Measurements from ENCODE around the gene DOK6. TPM values are rescaled to one million over a fixed set of nuclear protein-coding genes. Genes with fewer than 3 reads are reported as not detected.

The DOK6 gene
- total and polyA plus RNA-seq, 2 of the 13 experiments (the other 11 are each of a cell fraction or from before 2014, with no cell fraction given) = 17.0 to 17.2 TPM

- TF ChIP-seq ZNF552 (CRISPR knock-in tag; IDR thresholded peaks at IDR 0.05; ENCODE audit: borderline replicate concordance) (no peak), HIC2 (CRISPR knock-in tag; IDR thresholded peaks at IDR 0.05; ENCODE audit: low read depth) (0 out of 2 replicates have a peak, but pooled peaks have one; percentile 30), SNAPC4 (CRISPR knock-in tag; IDR thresholded peaks at IDR 0.05) (no peak), TBP (CRISPR knock-in tag; IDR thresholded peaks at IDR 0.05) (no peak), ZNF670 (CRISPR knock-in tag; IDR thresholded peaks at IDR 0.05; ENCODE audit: borderline replicate concordance) (no peak), ZNF7 (CRISPR knock-in tag; IDR thresholded peaks at IDR 0.05) (no peak), HNRNPUL1 (IDR thresholded peaks at IDR 0.05; ENCODE audit: low read depth, low read length) (no peak), ZNF33B (CRISPR knock-in tag; IDR thresholded peaks at IDR 0.05) (no peak), NFIC (IDR thresholded peaks at IDR 0.05; ENCODE audit: low read length) (peak; percentile 96), ZNF792 (CRISPR knock-in tag; IDR thresholded peaks at IDR 0.05) (peak; percentile 72), MATR3 (CRISPR knock-in tag; IDR thresholded peaks at IDR 0.05) (no peak), ZNF205 (CRISPR knock-in tag; IDR thresholded peaks at IDR 0.05) (0 out of 2 replicates have a peak, but pooled peaks have one; percentile 19), ZNF557 (CRISPR knock-in tag; IDR thresholded peaks at IDR 0.05) (no peak), ZEB1 (IDR thresholded peaks at IDR 0.05; ENCODE audit: insufficient replicate concordance, low read depth) (no peak), ZNF704 (CRISPR knock-in tag; IDR thresholded peaks at IDR 0.05; ENCODE audit: borderline replicate concordance) (no peak)
- TF ChIP-seq, protein P1, sequence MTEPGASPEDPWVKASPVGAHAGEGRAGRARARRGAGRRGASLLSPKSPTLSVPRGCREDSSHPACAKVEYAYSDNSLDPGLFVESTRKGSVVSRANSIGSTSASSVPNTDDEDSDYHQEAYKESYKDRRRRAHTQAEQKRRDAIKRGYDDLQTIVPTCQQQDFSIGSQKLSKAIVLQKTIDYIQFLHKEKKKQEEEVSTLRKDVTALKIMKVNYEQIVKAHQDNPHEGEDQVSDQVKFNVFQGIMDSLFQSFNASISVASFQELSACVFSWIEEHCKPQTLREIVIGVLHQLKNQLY (CRISPR knock-in tag; IDR thresholded peaks at IDR 0.05) = no peak; the same call in 1 of the 2 replicates
- TF ChIP-seq, protein P2, sequence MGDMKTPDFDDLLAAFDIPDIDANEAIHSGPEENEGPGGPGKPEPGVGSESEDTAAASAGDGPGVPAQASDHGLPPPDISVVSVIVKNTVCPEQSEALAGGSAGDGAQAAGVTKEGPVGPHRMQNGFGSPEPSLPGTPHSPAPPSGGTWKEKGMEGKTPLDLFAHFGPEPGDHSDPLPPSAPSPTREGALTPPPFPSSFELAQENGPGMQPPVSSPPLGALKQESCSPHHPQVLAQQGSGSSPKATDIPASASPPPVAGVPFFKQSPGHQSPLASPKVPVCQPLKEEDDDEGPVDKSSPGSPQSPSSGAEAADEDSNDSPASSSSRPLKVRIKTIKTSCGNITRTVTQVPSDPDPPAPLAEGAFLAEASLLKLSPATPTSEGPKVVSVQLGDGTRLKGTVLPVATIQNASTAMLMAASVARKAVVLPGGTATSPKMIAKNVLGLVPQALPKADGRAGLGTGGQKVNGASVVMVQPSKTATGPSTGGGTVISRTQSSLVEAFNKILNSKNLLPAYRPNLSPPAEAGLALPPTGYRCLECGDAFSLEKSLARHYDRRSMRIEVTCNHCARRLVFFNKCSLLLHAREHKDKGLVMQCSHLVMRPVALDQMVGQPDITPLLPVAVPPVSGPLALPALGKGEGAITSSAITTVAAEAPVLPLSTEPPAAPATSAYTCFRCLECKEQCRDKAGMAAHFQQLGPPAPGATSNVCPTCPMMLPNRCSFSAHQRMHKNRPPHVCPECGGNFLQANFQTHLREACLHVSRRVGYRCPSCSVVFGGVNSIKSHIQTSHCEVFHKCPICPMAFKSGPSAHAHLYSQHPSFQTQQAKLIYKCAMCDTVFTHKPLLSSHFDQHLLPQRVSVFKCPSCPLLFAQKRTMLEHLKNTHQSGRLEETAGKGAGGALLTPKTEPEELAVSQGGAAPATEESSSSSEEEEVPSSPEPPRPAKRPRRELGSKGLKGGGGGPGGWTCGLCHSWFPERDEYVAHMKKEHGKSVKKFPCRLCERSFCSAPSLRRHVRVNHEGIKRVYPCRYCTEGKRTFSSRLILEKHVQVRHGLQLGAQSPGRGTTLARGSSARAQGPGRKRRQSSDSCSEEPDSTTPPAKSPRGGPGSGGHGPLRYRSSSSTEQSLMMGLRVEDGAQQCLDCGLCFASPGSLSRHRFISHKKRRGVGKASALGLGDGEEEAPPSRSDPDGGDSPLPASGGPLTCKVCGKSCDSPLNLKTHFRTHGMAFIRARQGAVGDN (CRISPR knock-in tag; IDR thresholded peaks at IDR 0.05) = peak; percentile 49; the same call in 1 of the 2 replicates
Measured at GRCh38 chr18:69752737-69753380, 352.2 kb downstream of the DOK6 start (continued).
